ENCODE measurements around the gene ZNF529. TPM values are rescaled to one million over a fixed set of nuclear protein-coding genes. Genes with fewer than 3 reads are reported as not detected.

Gene ZNF529
- total and polyA plus RNA-seq, 2 donors from 2014 or later, result 4.1 to 17.0 TPM

DNA sequence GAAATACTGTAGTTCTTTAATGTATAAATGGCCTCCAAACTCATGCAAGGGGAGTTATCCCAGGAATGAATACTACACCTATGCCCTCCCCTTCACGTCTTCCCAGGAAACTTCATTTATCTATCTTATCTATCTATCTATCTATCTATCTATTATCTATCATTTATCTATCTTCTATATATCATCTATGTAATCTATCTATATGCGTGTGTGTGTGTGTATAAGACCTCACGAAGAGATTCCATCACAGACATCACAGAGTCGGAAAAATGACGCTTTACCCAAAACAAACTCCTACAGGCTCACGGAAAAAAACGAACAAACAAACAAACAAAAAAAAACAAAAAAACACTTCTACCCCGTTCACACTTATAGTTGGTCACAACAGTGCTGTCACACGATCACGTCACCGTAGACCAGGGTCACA lies 486 bp downstream of the ZNF529 start:
- Histone ChIP-seq H3K27me3 (ENCODE audit: control insufficient read depth, insufficient read depth, low read length) (no peaks in the 10 kb centered on the region), H3K9ac (ENCODE audit: low read length in 3 of 3) (peak overlapping the region; percentile 87 to 97 (median 89)), H3K4me3 (ENCODE audit: low read length in 3 of 3) (peak overlapping the region; percentile 94 to 100 (median 96)), H3K4me1 (ENCODE audit: control insufficient read depth in 2 of 3, insufficient read depth in 2 of 3, low read depth in 1 of 3, low read length in 3 of 3) (peaks cover 0 to 5% (median 4%) of the 10 kb centered on the region in 3 donors), H3K9me3 (ENCODE audit: control insufficient read depth in 2 of 3, insufficient read depth in 1 of 3, low read length in 3 of 3) (peaks cover 0 to under 1% (median 0%) of the 10 kb centered on the region in 3 donors), H3K27ac (ENCODE audit: low read depth in 2 of 2, low read length in 2 of 2) (peak overlapping the region; percentile 76 to 94), H3K36me3 (ENCODE audit: control insufficient read depth in 2 of 3, insufficient read depth in 3 of 3, low read length in 3 of 3) (peaks cover 5 to 6% (median 5%) of the 10 kb centered on the region in 3 donors)
- TF ChIP-seq, protein P1, sequence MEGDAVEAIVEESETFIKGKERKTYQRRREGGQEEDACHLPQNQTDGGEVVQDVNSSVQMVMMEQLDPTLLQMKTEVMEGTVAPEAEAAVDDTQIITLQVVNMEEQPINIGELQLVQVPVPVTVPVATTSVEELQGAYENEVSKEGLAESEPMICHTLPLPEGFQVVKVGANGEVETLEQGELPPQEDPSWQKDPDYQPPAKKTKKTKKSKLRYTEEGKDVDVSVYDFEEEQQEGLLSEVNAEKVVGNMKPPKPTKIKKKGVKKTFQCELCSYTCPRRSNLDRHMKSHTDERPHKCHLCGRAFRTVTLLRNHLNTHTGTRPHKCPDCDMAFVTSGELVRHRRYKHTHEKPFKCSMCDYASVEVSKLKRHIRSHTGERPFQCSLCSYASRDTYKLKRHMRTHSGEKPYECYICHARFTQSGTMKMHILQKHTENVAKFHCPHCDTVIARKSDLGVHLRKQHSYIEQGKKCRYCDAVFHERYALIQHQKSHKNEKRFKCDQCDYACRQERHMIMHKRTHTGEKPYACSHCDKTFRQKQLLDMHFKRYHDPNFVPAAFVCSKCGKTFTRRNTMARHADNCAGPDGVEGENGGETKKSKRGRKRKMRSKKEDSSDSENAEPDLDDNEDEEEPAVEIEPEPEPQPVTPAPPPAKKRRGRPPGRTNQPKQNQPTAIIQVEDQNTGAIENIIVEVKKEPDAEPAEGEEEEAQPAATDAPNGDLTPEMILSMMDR (IDR thresholded peaks at IDR 0.05; ENCODE audit: borderline replicate concordance, extremely low read depth, insufficient read depth), result no peak
- DNase-seq (no peak), FAIRE-seq (no peak)
- intact Hi-C loops (cut with DNase I), result no loop called here

DNA sequence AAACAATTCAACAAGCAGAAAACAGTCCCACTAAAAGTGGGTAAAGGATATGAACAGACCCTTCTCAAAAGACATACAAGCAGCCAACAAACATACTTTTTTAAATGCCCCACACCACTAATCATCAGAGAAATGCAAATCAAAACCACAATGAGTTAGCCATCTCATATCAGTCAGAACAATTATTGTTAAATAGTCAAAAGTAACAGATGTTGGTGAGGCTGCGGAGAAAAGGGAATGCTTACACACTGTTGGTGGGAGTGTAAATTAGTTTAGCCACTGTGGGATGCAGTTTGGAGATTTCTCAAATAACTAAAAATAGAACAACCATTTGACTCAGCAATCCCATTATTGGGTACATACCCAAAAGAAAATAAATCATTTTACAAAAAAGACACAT lies 8.7 kb downstream of the ZNF529 start:
- no peaks in the 10 kb centered on the region for H3K4me1 ChIP-seq (ENCODE audit: control insufficient read depth in 2 of 3, insufficient read depth in 2 of 3, low read depth in 1 of 3, low read length in 3 of 3)
- no peak overlapping the region for H3K9ac ChIP-seq (ENCODE audit: low read length in 3 of 3)
- FAIRE-seq (no peak), DNase-seq (no peak)
- H3K9me3 ChIP-seq (ENCODE audit: control insufficient read depth in 2 of 3, insufficient read depth in 1 of 3, low read length in 3 of 3), result peaks cover 0 to 60% (median 16%) of the 10 kb centered on the region in 3 donors
- no peak overlapping the region for H3K4me3 ChIP-seq (ENCODE audit: low read length in 3 of 3)
- intact Hi-C loops (cut with DNase I), result no loop called here
- peaks cover 0 to 18% (median 0%) of the 10 kb centered on the region in 3 donors for H3K36me3 ChIP-seq (ENCODE audit: control insufficient read depth in 2 of 3, insufficient read depth in 3 of 3, low read length in 3 of 3)
- no peak overlapping the region for H3K27ac ChIP-seq (ENCODE audit: low read depth in 2 of 2, low read length in 2 of 2)
- TF ChIP-seq, protein P1 (IDR thresholded peaks at IDR 0.05; ENCODE audit: borderline replicate concordance, extremely low read depth, insufficient read depth), result no peak
- no peaks in the 10 kb centered on the region for H3K27me3 ChIP-seq (ENCODE audit: control insufficient read depth, insufficient read depth, low read length)

DNA sequence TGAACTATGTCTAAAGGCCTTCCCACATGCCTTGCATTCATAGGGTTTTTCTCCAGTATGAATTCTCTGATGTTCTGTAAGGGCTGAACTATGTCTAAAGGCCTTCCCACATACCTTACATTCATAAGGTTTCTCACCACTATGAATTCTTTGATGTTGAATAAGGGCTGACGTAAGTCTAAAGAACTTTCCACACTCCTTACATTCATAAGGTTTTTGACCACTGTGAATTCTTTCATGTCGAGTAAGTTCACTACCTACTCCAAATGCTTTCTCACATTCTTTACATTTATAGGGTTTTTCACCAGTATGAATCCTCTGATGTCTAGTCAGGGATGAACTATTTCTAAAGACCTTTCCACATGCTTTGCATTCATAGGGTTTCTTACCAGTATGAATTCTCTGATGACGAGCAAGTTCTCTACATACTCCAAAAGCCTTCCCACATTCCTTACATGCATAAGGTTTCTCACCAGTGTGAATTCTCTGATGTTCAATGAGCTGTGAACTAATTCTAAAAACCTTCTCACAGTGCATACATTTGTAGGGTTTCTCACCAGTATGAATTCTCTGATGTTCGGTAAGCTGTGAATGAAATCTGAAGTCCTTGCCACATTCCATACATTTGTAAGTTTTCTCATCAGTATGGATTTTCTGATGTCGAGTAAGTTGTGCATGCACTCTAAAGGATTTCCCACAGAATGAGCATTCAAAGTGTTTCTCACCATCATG lies 25.9 kb downstream of the ZNF529 start:
- intact Hi-C loops (cut with DNase I), result no loop called here

More for the DNA sequence above, 25.9 kb downstream of the ZNF529 start:
- H3K27me3 ChIP-seq (ENCODE audit: control insufficient read depth, insufficient read depth, low read length), result no peaks in the 10 kb centered on the region
- H3K4me1 ChIP-seq (ENCODE audit: control insufficient read depth in 2 of 3, insufficient read depth in 2 of 3, low read depth in 1 of 3, low read length in 3 of 3), result no peaks in the 10 kb centered on the region
- DNase-seq (no peak), FAIRE-seq (no peak)
- TF ChIP-seq, protein P1 (IDR thresholded peaks at IDR 0.05; ENCODE audit: borderline replicate concordance, extremely low read depth, insufficient read depth), result no peak
- peaks cover 24 to 91% (median 65%) of the 10 kb centered on the region in 3 donors for H3K9me3 ChIP-seq (ENCODE audit: control insufficient read depth in 2 of 3, insufficient read depth in 1 of 3, low read length in 3 of 3)
- no peak overlapping the region for H3K9ac ChIP-seq (ENCODE audit: low read length in 3 of 3)
- H3K36me3 ChIP-seq (ENCODE audit: control insufficient read depth in 2 of 3, insufficient read depth in 3 of 3, low read length in 3 of 3), result peaks cover 21 to 60% (median 26%) of the 10 kb centered on the region in 3 donors
- H3K27ac ChIP-seq (ENCODE audit: low read depth in 2 of 2, low read length in 2 of 2), result no peak overlapping the region
- peak overlapping the region in 1 of 3 donors; percentile 6 for H3K4me3 ChIP-seq (ENCODE audit: low read length in 3 of 3)
